Stomach (tissue), 9 donors: Measurements from ENCODE around the gene MYB. TPM values are rescaled to one million over a fixed set of nuclear protein-coding genes. Genes with fewer than 3 reads are reported as not detected.

Source experiments
- DNase-seq, 2 donors: peaks; one replicate each; pipeline versions ENCODE4 v3.0.0 to v3.0.0-alpha.2; 2013 to 2019
- H3K27ac ChIP-seq, 5 donors: fragments of 200-600 bp in 4 of 5; sonication (generic) in 4 of 5; one replicate each; pipeline ENCODE4 v1.5.1; 2013 to 2019; ENCODE audit warnings: mild to moderate bottlenecking in 1 of 5, moderate library complexity in 1 of 5
- H3K27me3 ChIP-seq, 3 donors: fragments of 200-600 bp; sonication (generic); one replicate each; pipeline ENCODE4 v1.5.1; 2017 to 2019; ENCODE audit warnings: mixed run types in 1 of 3
- H3K36me3 ChIP-seq, 4 donors: fragments of 200-600 bp; sonication (generic); 1 replicate in 3 of 4; 2 replicates in 1 of 4; pipeline ENCODE4 v1.5.1; 2016 to 2019
- H3K4me1 ChIP-seq, 4 donors: fragments of 200-600 bp; sonication (generic); one replicate each; pipeline ENCODE4 v1.5.1; 2016 to 2019
- H3K4me3 ChIP-seq, 4 donors: fragments of 200-600 bp; sonication (generic) in 3 of 4; one replicate each; pipeline ENCODE4 v1.5.1; 2016 to 2019; ENCODE audit warnings: mild to moderate bottlenecking in 1 of 4
- H3K9me3 ChIP-seq, 4 donors: fragments of 200-600 bp; sonication (generic); one replicate each; pipeline ENCODE4 v1.5.1; 2016 to 2019
- EP300 ChIP-seq: sonication (generic); formaldehyde crosslinking; IDR thresholded peaks from one replicate; pipeline ENCODE4 v1.6.1; 2017; ENCODE audit warnings: antibody characterized with exemption
- POLR2A ChIP-seq, 4 donors: fragments of 450-650 bp; IDR thresholded peaks; one replicate each; pipeline ENCODE4 v1.6.1; 2016; ENCODE audit warnings: antibody characterized with exemption in 4 of 4, control low read depth in 2 of 4, mild to moderate bottlenecking in 1 of 4, moderate library complexity in 1 of 4
- POLR2AphosphoS5 ChIP-seq, 3 donors: sonication (generic); formaldehyde crosslinking; IDR thresholded peaks; one replicate each; pipeline ENCODE4 v1.6.1; 2016; ENCODE audit warnings: antibody characterized with exemption in 3 of 3
- WGBS, 5 donors: extraction: QIAGEN DNeasy Blood & Tissue Kit in 3 of 5; methylation state at CpG; one replicate each; pipeline versions ENCODE4 v1.1.5 to v1.1.7; 2013 to 2018; 5-methylcytosine and 5-hydroxymethylcytosine counted together
- intact Hi-C: fragments of 100-400 bp; cut with DNase I; formaldehyde crosslinking; loops from one replicate; pipeline ENCODE4 v1.15.1; 2023; ENCODE audit warnings: low total_unique reads
- polyA plus RNA-seq, 3 donors: library from polyadenylated mRNA; stranded (reverse); fragments of 200-250 nt; gene quantifications; one replicate each; pipeline ENCODE4 v1.2.3, GENCODE V29; 2013
- total RNA-seq, 5 donors: library from RNA; depleted of rRNA; stranded (reverse); fragments of >200 nt; gene quantifications; one replicate each; pipeline versions ENCODE4 v1.1.0 to v1.2.3, GENCODE V29; 2014 to 2016
- TF ChIP-seq, protein P1 (sequence below), 7 experiments: fragments of 450-650 bp in 4 of 7; fragments of 200-600 bp in 3 of 7; sonication (generic) in 3 of 7; IDR thresholded peaks; one replicate each; pipeline ENCODE4 v1.5.1; 2016 to 2019; ENCODE audit warnings: antibody characterized with exemption in 7 of 7, control low read depth in 2 of 7, mild to moderate bottlenecking in 1 of 7
- donor health status: healthy with polysubstance abuse.
- donor health status: Bipolar disorder and iron deficiency.
- donor health status: healthy.

MYB gene
- total and polyA plus RNA-seq, 8 donors: 0.56 to 118 (median 2.9) TPM; not detected in 2

DNA sequence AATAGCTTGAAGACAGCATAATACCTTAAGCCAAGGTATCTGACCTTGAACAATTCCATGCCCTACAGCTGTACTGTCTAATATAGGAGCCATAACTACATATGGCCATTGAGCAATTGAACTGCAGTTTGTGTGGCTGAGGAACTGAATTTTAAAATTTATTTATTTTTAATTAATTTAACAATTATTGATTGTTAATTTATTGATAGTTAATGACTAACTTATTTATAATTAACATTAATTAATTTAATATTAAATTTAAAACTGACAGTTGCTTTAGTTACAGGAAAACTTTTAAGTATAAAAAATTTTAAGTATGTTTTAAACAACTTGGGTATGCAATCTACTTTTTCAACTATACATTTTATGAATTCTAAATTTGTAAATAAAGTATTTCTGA, 12.3 kb upstream of the MYB start:
- no peak overlapping the region for H3K27ac ChIP-seq
- DNase-seq: no peak
- no peak for TF ChIP-seq POLR2A (IDR thresholded peaks at IDR 0.05)
- intact Hi-C loops: no loop called here
- no peaks in the 10 kb centered on the region for H3K9me3 ChIP-seq
- no peaks in the 10 kb centered on the region for H3K27me3 ChIP-seq
- peaks cover 0 to 3% (median 0%) of the 10 kb centered on the region in 4 donors for H3K4me1 ChIP-seq
- H3K36me3 ChIP-seq: no peaks in the 10 kb centered on the region
- H3K4me3 ChIP-seq: no peak overlapping the region

DNA sequence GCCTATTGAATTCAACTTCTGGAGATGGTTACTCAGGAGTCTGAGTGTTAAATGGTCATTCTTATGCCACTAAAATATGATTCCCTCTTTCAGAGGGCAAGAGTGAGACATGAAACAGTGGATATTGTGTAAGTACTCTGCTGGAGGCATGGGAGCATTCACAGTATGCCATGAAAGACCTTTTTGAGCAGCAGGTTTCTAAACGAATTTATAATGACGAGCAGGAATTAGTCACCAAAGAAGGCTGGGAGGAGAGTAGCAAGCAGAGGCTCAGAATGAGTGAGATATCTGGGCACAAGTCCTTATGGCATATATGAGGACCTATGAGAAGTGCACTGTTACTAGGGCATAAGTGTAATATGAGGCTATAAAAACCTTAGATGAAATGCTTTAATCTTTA, 10.9 kb upstream of the MYB start:
- Histone ChIP-seq H3K9me3 (no peaks in the 10 kb centered on the region), H3K27me3 (no peaks in the 10 kb centered on the region), H3K27ac (no peak overlapping the region), H3K4me3 (no peak overlapping the region), H3K36me3 (no peaks in the 10 kb centered on the region), H3K4me1 (peaks cover 0 to 7% (median 0%) of the 10 kb centered on the region in 4 donors)
- 55 to 91% (median 80%) methylated on average over 2 of the region's 2 CpGs for WGBS, 5 donors
- no peak for DNase-seq
- no peak for TF ChIP-seq POLR2A (IDR thresholded peaks at IDR 0.05)
- TF ChIP-seq, protein P1, sequence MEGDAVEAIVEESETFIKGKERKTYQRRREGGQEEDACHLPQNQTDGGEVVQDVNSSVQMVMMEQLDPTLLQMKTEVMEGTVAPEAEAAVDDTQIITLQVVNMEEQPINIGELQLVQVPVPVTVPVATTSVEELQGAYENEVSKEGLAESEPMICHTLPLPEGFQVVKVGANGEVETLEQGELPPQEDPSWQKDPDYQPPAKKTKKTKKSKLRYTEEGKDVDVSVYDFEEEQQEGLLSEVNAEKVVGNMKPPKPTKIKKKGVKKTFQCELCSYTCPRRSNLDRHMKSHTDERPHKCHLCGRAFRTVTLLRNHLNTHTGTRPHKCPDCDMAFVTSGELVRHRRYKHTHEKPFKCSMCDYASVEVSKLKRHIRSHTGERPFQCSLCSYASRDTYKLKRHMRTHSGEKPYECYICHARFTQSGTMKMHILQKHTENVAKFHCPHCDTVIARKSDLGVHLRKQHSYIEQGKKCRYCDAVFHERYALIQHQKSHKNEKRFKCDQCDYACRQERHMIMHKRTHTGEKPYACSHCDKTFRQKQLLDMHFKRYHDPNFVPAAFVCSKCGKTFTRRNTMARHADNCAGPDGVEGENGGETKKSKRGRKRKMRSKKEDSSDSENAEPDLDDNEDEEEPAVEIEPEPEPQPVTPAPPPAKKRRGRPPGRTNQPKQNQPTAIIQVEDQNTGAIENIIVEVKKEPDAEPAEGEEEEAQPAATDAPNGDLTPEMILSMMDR (IDR thresholded peaks at IDR 0.05): no peak
- no peak for TF ChIP-seq POLR2AphosphoS5 (IDR thresholded peaks at IDR 0.05)
- TF ChIP-seq EP300: no peak
- intact Hi-C loops: no loop called here

DNA sequence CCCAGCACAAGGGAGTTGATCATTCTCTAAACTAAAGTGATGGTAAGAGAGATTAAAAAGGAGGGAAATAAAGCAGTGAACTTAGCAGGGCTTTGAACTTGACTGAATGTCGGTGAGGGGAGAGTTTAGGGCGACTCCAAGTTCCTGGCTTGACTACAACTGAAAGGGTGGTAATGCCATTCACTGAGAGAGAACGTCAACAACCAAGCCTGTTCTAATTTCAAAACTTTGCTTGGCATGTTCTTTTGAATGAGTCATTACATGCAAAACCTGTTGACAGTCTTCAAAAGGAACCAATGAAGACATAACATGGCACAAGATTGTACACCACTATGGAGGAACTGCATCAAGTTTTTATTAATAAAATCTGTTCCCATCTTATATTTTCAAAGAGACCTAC, 10.3 kb upstream of the MYB start:
- Histone ChIP-seq H3K27me3 (no peaks in the 10 kb centered on the region), H3K9me3 (no peaks in the 10 kb centered on the region), H3K27ac (no peak overlapping the region), H3K36me3 (no peaks in the 10 kb centered on the region), H3K4me3 (no peak overlapping the region), H3K4me1 (peaks cover 0 to 7% (median 0%) of the 10 kb centered on the region in 4 donors)
- no peak for DNase-seq
- TF ChIP-seq, protein P1 (IDR thresholded peaks at IDR 0.05): no peak
- TF ChIP-seq POLR2A (IDR thresholded peaks at IDR 0.05) (no peak), POLR2AphosphoS5 (IDR thresholded peaks at IDR 0.05) (no peak), EP300 (no peak)
- WGBS, 5 donors: 51 to 71% (median 65%) methylated on average over 3 of the region's 3 CpGs
- intact Hi-C loops: no loop called here

DNA sequence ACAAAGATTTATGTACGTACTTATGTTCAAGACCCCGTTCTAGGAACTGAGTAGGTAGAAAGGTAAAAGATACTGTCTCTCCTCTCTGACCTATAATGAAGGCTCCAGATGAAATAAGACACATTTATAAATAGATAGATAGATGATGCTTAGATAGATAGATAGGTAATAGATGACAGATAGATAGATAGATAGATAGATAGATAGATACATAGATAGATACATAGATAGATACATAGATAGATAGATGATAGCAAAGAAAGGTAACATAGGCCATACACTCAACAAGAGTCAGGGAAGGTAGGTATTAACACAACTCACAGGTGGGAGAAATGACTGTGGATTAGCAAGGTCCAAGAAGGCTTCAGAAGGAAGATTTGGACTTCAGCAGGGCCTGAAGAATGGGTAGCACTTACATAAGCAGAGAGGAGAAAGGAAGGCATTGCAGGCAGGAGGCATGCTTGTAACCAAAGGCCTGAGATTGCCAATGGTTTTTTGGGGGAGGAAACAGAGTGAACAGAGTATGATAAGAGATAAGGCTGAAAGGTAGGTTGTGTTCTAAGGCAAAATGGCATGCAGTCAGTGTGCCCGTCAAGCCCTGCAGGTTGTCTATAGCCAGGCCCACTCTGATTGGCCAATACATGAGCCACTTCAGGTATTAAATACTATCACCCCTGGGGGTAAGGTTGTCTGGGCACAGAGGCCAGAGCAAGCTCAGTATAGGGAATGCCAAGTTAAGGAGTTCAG, 7.7 kb upstream of the MYB start:
- H3K4me1 ChIP-seq: peaks cover 0 to 7% (median 0%) of the 10 kb centered on the region in 4 donors
- no peak for DNase-seq
- H3K27ac ChIP-seq: no peak overlapping the region
- 58 to 80% (median 63%) methylated on average over 3 of the region's 3 CpGs for WGBS, 5 donors
- no peaks in the 10 kb centered on the region for H3K27me3 ChIP-seq
- TF ChIP-seq, protein P1 (IDR thresholded peaks at IDR 0.05): no peak
- TF ChIP-seq POLR2A (IDR thresholded peaks at IDR 0.05): no peak
- H3K4me3 ChIP-seq: no peak overlapping the region
- intact Hi-C loops: no loop called here
- H3K9me3 ChIP-seq: no peaks in the 10 kb centered on the region
- no peaks in the 10 kb centered on the region for H3K36me3 ChIP-seq

DNA sequence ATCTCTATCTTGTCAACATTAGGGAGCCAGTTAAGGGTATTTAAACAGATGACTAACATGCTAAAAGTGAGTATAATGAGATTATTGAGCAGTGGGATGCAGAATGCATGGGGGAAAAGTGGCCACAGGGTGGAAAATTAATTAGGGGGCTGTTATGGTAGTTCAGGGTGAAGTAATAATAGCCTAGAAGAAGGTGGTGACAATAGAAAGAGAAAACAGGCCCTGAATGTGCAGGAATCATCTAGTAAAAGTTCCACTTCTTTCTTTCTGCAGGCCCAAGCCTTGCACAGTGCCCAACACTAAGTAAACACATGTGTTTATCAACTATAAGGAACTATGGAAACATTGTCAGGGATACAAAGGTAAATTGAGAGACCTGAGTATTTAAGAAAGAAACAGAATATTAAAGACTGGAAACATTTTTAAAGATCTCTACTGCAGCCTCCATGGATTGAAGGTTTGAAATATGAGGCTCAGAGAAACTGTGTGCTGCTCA, 7.1 kb upstream of the MYB start:
- TF ChIP-seq POLR2AphosphoS5 (IDR thresholded peaks at IDR 0.05) (no peak), EP300 (no peak), POLR2A (IDR thresholded peaks at IDR 0.05) (no peak)
- TF ChIP-seq, protein P1 (IDR thresholded peaks at IDR 0.05): no peak
- H3K27ac ChIP-seq: no peak overlapping the region

More for the DNA sequence above, 7.1 kb upstream of the MYB start:
- Histone ChIP-seq H3K4me1 (peaks cover 0 to 7% (median 0%) of the 10 kb centered on the region in 4 donors), H3K9me3 (no peaks in the 10 kb centered on the region), H3K4me3 (no peak overlapping the region), H3K36me3 (no peaks in the 10 kb centered on the region), H3K27me3 (no peaks in the 10 kb centered on the region)
- intact Hi-C loops: no loop called here
- DNase-seq: no peak
